AG08395 (cell line): ENCODE measurements around the gene AIG1.
"Not testable (repeated sequence)": the region's sequence is repeated elsewhere in the genome, so short reads cannot be mapped to it uniquely, and the experiment has no call there.

Experiments
- DNase-seq: peaks from one replicate; pipeline ENCODE4 v3.0.0; 2012; ENCODE audit warnings: mixed read lengths, low spot score

AIG1 gene

DNA sequence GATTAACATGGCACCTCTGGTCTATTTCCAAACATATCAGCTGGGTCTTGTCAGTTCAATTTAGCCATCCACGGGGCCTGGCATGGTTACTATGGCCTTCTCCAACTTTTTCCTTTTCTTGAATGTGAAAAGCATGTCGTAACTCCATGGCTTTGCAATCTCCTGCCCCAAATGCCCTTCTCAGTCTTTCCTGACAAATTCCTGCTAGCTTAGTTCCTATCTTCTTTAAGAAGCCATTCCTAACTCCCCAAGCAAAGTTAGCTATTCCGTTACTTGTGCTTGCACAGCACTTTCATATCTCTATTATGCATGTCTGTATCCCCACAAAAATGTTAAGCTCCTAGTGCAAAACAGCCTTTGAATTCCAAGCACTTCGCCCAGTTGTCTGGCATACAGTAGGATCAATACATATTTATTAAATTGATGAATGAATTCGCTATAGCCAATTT lies 105.6 kb downstream of the AIG1 start:
- no peak for DNase-seq

DNA sequence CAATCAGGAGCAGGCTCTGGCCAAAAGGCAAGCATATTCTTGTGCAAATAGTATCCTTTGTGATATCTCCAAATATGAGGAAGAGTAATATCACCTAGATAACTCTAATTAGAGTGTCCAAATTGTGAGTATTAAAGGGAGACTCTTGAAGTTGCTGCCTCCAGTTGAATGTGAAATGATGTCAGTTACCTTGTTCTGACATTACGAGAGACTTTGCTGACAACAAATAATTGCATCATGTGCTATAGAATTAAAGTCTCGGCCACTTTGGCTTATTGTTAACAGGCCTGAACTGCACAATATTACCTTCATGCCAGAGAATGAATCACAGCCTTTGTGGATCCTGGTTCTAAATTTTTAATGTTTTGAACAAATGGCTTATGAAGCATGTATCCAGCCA lies 106.5 kb downstream of the AIG1 start:
- no peak for DNase-seq

DNA sequence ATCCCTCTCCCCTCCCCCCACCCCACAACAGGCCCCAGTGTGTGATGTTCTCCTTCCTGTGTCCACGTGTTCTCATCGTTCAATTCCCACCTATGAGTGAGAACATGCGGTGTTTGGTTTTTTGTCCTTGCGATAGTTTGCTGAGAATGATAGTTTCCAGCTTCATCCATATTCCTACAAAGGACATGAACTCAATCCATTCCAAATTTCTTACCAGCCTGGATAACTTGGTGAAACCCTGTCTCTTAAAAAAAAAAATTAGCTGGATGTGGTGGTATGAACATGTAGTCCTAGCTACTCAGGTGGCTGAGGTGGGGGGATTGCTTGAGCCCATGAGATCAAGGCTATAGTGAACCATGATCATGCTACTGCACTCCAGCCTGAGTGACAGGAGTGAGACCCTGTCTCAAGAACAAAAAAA lies 107.7 kb downstream of the AIG1 start:
- not testable (repeated sequence) for DNase-seq

DNA sequence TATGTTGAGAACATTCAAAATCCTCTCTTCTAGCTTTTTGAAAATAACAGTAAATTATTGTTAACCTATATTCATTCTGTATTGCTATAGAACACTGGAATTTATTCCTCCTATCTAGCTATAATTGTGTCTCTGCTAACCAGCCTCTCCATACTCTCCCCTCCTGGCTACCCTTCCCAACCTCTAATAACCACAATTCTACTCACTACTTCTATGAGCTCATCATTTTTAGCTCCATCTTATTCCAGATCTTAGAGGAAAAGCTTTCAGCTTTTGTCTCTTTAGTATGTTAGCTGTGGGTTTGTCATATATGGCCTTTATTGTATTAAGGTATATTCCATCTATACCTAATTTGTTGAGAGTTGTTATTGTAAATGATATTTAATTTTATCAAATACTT lies 108.8 kb downstream of the AIG1 start:
- DNase-seq, result no peak

DNA sequence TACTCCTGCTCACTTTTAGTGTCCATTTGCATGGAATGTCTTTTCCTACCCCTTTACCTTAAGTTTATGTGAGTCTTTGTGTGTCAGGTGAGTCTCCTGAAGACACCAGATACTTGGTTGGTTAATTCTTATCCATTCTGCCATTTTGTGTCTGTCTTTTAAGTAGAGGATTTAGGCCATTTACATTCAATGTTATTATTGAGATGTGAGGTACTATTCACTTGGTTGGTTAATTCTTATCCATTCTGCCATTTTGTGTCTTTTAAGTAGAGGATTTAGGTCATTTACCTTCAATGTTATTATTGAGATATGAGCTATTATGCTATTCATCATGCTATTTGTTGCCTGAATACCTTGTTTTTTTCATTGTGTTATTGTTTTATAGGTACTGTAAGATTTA lies 113.8 kb downstream of the AIG1 start:
- no peak for DNase-seq

DNA sequence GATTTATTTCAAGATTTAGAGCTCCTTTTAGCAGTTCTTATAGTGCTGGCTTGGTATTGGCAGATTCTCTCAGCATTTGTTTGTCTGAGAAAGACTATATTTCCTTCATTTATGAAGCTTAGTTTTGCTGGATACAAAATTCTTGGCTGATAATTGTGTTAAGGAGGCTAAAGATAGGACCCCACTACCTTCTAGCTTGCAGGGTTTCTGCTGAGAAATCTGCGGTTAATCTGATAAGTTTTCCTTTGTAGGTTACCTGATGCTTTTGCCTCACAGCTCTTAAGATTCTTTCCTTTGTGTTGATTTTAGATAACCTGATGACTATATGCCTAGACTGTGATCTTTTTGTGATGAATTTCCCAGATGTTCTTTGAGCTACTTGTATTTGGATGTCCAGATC lies 114.3 kb downstream of the AIG1 start:
- no peak for DNase-seq

DNA sequence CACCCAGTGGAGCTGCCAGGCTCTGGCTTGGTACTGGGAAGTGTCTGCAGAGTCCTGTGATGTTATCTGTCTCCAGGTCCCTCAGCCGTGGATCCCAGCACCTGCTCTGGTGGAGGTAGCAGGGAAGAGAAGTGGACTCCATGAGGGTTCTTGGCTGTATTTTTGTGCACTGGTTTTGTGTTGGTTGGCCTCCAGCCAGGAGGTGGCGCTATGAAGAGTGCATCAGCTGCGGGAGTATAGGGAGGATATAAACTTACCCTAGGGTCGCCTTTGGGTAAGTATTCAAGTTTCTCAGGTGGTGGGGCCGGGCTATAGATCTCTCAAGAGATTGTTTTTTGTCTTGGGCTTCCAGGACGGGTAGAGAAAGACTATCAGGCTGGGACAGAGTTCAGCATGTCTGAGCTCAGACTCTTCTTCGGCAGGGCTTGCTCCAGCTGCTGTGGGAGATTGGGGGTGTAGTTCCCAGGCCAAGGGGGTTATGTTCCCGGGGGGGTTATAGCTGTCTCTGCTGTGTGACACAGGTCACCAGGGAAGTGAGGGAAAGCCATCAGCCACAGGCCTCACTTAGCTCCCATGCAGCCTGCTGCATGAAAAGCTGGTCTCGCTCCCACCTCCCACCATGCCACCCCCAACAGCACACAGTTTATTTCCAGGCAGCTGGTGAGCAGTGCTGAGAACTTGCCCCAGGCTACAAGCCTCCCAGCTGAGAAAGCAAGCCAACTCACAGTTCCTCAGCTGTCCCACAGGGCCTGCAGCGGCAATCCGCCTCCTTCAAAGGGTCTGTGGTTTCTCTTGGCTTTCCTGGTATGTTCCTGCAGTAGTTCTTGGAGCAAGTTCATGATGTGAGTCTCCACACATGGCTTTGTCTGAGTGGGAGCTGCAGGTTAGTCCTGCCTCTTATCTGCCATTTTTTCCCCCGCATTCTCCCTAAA lies 115.7 kb downstream of the AIG1 start:
- DNase-seq, result peak; percentile 71

DNA sequence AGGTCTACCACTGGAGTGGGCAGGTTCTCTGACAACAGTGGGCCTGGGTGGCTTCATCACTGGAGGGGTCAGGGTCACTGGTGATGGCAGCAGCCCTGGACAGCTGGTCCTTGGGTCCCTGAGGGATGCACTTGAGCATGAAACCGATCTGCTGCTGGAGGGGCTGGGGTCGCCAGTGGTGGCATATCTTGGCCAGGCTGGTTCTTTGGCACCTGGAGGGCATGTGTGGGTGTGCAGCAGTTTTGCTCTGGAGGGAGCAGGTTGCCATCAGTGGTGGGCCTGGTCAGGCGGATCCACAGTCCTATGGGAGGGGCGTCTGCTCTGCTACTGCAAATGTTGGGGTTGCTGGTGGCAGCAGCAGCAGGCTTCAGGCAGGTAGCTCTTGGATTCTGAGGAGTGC lies 117.0 kb downstream of the AIG1 start:
- no peak for DNase-seq

DNA sequence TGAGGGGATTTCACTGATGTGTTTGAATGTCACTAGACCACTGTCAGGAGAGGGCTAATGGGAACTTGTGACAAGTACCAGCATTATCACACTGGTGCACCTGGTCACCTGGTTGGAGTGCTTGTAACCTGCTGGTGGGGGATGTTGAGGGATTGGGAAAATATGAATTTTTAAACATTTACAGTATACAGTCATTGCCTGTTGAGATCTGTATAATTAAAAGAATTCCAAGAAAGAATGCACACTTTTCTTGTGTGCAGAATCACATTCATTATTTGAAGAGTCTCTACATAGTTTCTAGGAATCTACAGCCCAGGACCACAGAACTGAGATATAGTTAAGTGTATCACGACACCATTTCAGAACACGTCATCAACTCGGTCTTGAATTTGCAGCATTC lies 118.4 kb downstream of the AIG1 start:
- no peak for DNase-seq

DNA sequence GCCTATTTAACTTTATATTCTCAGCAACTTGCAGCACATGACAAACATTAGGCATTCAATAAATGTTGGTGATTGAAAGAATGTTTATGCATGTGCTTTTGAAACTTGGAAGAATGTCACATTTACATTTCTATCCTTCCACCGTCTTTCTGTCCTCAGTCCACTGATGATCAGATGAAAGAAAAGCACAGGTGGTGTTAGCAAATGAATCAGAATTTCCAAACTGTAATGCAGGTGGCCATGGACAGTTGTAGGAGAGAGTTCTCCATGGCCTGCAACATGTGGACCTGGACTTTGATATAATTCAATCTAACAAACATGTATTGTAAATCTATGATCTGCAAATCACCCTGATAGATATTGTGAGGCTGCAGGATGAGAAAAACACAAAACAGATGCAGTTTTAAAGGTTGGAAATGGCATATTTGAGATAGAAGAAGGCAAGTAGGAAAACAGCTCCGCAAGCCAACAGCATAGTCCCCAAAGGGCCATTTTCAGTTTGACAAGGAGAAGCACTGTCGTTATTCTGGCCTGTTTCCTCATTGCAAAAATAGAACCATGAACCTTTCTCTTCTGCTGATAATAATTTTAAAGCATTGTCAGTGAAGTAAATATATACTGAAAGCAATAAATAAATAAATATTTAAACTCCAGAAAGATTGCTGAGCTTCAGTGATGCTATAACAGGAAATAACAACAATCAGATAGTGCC lies 119.4 kb downstream of the AIG1 start:
- no peak for DNase-seq

DNA sequence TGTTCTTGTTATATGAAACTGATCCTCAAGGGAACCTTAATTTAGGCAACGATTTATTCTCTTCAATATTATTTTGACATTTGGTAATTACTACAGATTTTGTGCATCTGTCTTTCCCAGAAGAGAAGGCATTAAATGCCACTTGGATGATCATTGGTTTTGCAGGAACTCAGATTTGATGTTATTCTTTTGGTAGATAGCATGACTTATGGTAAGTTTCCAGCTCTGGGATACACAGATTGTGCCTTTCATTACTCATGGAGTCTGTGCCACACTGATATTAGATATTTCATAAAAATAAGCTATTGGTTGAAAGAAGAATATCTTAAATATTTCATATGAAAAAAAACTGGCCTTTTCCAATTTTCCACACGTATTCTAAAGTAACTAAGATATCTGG lies 120.1 kb downstream of the AIG1 start:
- no peak for DNase-seq

DNA sequence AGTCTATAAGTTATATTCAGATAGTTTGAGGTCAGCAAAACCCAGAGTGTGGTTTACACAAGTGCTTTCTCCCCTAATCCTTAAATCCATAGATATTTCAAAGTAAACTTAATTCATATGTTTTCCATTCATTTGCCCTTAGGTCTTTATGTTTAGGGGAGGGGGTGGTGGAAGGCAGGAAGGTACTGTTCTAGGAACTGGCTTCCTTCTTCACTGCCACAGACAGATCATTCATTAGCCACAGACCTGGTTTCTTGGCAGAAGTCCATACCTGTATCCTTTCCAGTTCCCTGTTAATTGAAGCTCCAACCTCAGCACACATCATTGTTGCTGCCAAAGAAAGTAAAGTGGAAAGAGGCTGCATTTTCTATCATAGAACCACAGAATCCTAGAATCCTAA lies 123.0 kb downstream of the AIG1 start:
- no peak for DNase-seq

DNA sequence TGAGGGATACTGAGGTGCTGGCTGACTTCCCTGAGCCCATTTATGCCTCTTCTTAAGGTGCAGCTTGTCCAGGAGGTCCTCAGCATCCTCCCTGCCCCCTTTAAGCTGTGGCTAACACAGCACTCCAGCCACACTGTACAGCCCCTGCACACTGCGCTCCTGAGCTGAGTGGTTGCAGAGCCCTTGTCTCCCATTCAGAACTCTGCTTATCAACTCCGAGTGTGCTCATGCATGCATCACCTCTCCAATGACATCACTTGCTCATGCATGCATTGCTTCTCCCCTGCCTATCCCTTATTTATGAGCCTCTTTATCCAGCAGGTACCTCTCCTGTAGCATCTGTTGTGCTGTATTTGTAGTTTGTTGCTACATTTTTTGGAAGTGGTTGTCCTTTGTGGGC lies 124.6 kb downstream of the AIG1 start:
- no peak for DNase-seq

DNA sequence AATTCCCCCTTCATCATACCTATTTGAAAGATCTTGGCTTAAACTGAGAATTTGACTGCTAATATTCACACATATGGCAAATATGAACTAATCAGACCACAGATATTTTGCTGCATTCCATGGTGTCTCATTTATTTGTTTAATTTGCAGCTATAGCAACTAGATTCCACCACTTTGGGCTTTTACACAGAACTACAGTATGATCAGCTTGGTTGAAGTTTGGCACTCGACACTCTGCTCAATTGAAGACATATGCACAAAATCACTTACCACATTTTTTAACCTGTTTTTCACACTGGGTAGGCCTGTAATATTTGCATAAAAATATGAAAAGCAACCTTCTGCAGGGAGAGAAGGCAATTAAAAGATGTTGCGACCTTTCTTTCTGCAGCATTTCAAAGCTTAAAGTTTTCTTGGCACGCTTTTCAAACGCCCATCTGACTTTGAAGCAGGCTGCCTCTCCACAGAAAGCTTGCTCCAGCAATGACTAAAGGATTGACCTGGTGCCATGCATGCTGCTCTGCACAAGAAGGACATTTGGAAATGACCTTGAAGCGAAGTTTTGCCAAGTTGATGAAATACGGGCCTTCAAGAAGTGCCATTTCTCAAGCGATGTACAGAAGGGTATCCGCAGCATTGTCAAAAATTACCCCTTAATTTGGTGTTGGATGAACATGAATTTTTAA lies 126.7 kb downstream of the AIG1 start:
- DNase-seq, result peak; percentile 90

DNA sequence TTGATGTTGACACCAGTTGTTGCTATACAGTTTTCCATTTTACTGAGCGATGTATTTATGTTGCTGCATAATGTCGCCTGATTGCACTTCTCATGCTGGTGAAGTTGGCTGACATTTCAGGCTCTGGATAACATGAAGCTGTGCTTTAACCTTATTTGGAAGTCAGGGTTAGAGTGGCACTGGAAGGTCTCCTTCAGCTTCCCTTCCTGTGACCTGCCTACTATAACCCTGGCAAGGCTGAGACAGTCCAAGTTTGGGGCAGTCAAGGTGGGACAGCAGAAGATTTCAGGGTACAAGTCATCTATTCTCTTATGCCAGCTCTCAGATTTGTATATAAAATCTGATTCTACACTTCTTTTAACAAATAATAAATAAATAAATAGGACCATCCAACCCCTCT lies 127.6 kb downstream of the AIG1 start:
- no peak for DNase-seq

DNA sequence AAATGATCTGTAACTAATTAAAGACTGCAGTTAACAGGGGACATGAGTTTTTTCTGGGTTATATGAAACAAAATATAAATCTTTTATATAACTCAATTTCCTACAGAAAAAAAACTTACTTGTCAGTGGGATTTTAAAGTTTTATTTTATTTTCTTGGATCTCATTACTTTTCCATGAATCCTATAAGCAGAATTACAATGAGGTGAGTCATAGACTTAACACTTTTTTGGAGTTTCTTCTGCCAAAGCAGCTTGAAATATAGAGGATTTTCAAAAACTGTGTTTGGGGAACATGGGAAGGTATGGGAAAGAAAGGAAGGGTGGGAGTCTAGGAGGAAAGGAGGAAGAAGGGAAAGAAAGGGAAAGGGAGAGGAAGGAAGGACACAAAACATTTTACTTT lies 130.7 kb downstream of the AIG1 start:
- no peak for DNase-seq

DNA sequence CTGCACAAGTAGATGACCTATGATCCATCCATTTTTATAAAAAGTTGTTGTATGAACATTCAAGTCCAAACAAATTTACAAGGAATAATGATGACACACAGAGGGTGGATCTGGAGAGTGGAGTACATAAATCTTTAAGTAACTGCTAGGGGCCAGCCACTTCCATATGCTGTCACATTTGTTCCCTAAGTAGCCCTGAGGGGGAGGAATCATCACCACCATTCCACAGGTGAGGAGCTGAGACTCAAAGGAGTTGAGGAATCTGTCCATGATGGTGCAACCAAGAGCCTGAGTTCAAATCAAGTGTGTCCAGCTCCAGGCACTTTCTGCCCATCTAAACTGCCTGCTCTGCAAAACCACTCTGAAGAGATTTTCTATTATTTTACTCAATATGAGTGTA lies 132.1 kb downstream of the AIG1 start:
- DNase-seq, result no peak

DNA sequence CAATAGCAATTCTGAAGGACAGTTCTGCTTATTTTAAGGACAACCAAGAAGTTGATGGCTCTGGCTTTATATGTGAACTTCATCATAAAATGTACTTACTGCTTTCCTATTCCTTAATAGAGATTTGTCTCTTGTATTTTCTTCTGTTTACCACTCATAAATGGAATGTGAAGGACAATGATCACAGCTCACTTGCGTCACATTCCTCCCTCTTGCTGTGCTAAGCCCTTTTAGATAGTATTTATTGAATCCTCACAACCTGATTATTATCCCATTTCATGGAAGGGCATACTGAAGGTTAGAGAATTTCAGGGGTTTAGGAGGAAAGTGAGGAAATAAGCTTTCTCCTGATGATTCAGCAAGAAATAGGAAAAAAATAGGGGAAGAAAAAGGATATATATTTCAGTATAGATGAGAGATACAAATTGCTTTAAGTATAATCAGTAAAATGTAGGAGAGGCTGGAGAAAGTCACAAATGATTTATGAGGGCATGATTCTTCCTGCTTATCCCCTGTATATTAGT lies 132.9 kb downstream of the AIG1 start:
- no peak for DNase-seq

DNA sequence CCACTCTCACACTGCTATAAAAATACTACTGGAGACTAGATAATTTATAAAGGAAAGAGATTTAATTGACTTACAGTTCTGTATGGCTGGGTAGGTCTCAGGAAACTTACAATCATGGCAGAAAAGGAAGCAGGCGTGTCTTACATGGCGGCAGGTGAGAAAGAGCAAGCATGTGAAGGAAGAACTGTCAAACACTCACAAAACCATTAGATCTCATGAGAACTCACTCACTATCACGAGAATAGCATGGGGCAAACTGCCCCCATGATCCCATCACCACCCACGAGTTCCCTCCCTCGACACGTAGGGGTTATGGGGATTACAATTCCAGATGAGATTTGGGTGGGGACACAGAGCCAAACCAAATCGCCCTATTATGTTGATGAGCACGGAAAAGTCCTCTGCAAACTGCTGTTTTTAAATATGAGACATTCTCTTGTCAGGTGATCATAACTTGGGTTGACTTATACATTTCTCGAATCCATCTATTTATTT lies 133.5 kb downstream of the AIG1 start:
- DNase-seq, result no peak

DNA sequence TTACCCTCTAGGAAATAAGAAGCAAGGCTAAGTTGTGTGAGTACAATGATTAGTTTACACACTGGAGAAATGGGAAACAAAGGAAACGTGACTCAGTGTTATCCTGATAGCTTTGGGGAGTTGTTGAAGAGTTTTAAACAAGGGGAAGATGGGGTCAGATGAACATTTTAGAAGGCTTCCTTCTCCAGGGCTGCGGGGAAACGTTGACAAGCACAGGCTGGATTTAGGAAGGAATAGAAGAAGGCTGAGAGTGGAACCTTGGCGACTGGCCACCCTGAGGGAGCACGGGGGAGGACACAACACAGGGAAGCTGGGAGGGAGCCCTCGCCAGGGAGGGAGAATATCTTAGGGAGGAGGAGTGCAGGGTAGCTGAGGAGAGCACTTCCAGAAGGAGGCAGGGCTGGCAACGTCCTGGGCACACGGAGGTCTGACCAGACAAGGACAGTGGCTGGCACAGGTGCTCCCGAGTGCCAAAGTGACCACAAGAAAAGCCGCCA lies 134.7 kb downstream of the AIG1 start:
- DNase-seq, result no peak

DNA sequence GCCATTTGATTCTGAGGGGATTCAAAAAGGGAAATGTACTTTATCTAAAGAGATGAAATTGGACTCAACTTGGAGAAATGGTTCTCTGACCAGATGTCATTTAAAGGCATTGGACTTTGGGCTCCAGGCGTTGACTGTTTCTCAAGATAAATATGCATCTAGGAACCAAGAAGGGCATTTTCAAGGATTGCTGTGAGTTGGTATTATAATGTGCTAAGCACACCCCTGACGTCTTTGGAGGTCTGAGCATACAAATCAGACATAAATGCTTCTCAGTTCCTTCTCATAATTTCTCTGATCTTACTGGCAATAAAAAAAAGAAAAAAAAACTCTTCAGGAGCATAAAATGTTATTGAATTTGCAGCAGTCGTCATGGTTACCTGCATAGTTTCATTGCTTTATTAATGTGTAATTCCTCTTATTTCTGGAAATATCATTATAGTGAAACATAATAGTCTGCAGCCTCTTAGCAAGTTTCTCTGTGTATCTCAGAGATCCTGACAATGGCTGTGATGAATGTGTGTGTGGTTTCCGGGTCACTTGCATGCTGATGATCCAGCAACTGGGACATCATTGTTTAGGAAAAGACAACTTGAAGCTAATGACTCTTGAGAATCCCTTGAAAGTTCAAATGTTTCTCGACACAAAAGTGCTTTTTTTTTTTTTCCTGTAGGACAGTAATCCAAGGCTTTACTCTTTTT lies 136.0 kb downstream of the AIG1 start:
- DNase-seq, result peak; percentile 19

DNA sequence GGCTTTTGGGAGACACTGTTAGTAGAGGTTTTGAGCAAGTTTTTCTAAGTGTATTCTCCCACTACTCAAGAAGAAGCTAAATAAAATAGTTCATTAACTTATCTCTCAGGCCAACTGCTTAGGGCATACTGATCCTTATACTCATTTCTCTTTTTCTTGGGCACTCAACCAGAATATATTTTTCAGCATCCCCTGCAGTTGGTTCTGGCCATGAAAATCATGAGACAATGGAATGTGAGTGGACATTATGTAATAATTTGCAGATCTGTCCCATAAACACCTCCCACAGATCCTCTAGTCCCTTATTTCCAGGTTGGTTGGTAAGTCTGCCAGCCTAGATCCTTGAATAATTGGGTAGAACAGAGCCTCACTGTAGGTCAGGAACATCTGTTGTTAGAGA lies 136.7 kb downstream of the AIG1 start:
- peak; percentile 26 for DNase-seq
